ENCODE results near the gene PARN.
"Not testable (repeated sequence)": the region's sequence is repeated elsewhere in the genome, so short reads cannot be mapped to it uniquely, and the experiment has no call there.

The PARN gene

GRCh38 chr16:14629919-14630619 is at the start of gene PARN:
PARN (minus strand) TSS chr16:14630260; CDS start chr16:14630125, 135 bp downstream.
- DNase-seq (ENCODE audit: low read depth) = peak; percentile 95

GRCh38 chr16:14678748-14679497 is 48.9 kb upstream of the PARN start:
- no peak for DNase-seq (ENCODE audit: low read depth)

GRCh38 chr16:14677627-14678026 is 47.6 kb upstream of the PARN start:
- no peak for DNase-seq (ENCODE audit: low read depth)

GRCh38 chr16:14676633-14677032 is 46.6 kb upstream of the PARN start:
- no peak for DNase-seq (ENCODE audit: low read depth)

- DNase-seq (ENCODE audit: low read depth) = no peak
These were observed 42.4 kb upstream of the PARN start for GRCh38 chr16:14672403-14672971.

- DNase-seq (ENCODE audit: low read depth) = no peak
These were observed 39.7 kb upstream of the PARN start for GRCh38 chr16:14669776-14670175.

GRCh38 chr16:14668556-14669223 is 38.6 kb upstream of the PARN start:
- DNase-seq (ENCODE audit: low read depth) = no peak

GRCh38 chr16:14667347-14668266 is 37.5 kb upstream of the PARN start:
- no peak for DNase-seq (ENCODE audit: low read depth)

- DNase-seq (ENCODE audit: low read depth) = no peak
These were observed 28.0 kb upstream of the PARN start for GRCh38 chr16:14658063-14658462.

- no peak for DNase-seq (ENCODE audit: low read depth)
These were observed 22.7 kb upstream of the PARN start for GRCh38 chr16:14652726-14653125.

GRCh38 chr16:14650629-14651028 is 20.6 kb upstream of the PARN start:
- no peak for DNase-seq (ENCODE audit: low read depth)

GRCh38 chr16:14649816-14650215 is 19.8 kb upstream of the PARN start:
- DNase-seq (ENCODE audit: low read depth) = no peak

GRCh38 chr16:14641926-14642325 is 11.9 kb upstream of the PARN start:
- no peak for DNase-seq (ENCODE audit: low read depth)

GRCh38 chr16:14641206-14641605 is 11.1 kb upstream of the PARN start:
- no peak for DNase-seq (ENCODE audit: low read depth)

- no peak for DNase-seq (ENCODE audit: low read depth)
These were observed 10.5 kb upstream of the PARN start for GRCh38 chr16:14640538-14640937.

GRCh38 chr16:14636951-14637240 is 6.8 kb upstream of the PARN start:
- DNase-seq (ENCODE audit: low read depth) = not testable (repeated sequence)

GRCh38 chr16:14636179-14636950 is 6.3 kb upstream of the PARN start:
- not testable (repeated sequence) for DNase-seq (ENCODE audit: low read depth)

GRCh38 chr16:14635395-14636165 is 5.5 kb upstream of the PARN start:
- no peak for DNase-seq (ENCODE audit: low read depth)

- DNase-seq (ENCODE audit: low read depth) = no peak
These were observed 4.3 kb upstream of the PARN start for GRCh38 chr16:14634389-14634725.
